GM12878 (cell line): ENCODE measurements around the gene TRPM1. TPM values are rescaled to one million over a fixed set of nuclear protein-coding genes. Genes with fewer than 3 reads are reported as not detected.

Experiments
- ATAC-seq: fragments of 200-7000 bp; cut with Tn5 transposase; 3 replicates; pipeline ENCODE4 v1.9.1; 2020; ENCODE audit warnings: mild to moderate bottlenecking, moderate library complexity
- BruUV-seq: library from RNA; stranded (reverse); fragments of 400-500 nt; replicated peaks from 2 replicates; lab custom pipeline; 2021; lab: Mats Ljungman, UMichigan
- CTCF ChIA-PET: fragments of 300-600 bp; sonication (Branson Sonifier 250); formaldehyde crosslinking; extraction: SDS; loops from one replicate; lab custom pipeline; 2021; ENCODE audit warnings: inconsistent platforms; lab: Yijun Ruan, JAX
- POLR2A ChIA-PET: fragments of 350-600 bp; formaldehyde crosslinking; extraction: SDS; loops from one replicate; lab custom pipeline; 2021; ENCODE audit warnings: inconsistent platforms; lab: Charles Lee
- RAD21 ChIA-PET: fragments of 300-600 bp; sonication (Branson Sonifier 250); formaldehyde crosslinking; loops from one replicate; lab custom pipeline; 2023; ENCODE audit warnings: antibody characterized with exemption; ENCODE audit not compliant: unreplicated experiment; lab: Charles Lee
- SMC1A ChIA-PET: fragments of 300-600 bp; sonication (Branson Sonifier 250); formaldehyde crosslinking; loops from one replicate; lab custom pipeline; 2023; ENCODE audit not compliant: unreplicated experiment, uncharacterized antibody; lab: Charles Lee
- DNase-seq: peaks from one replicate; pipeline ENCODE4 v3.0.0-alpha.2; 2011; ENCODE audit warnings: low read depth, low spot score
- FAIRE-seq: peaks from 3 replicates; lab custom pipeline; 2011; peaks lifted over from hg19 to GRCh38; lab: Jason Lieb, UNC
- H2AFZ ChIP-seq: 2 replicates; pipeline ENCODE4 v1.6.0; 2011; ENCODE audit warnings: low read depth, low read length, control low read depth; ENCODE audit not compliant: control insufficient read depth
- H3K27ac ChIP-seq: 2 replicates; pipeline ENCODE4 v1.5.1; 2011; ENCODE audit warnings: control low read depth; ENCODE audit not compliant: control insufficient read depth, insufficient read depth
- H3K27me3 ChIP-seq, 2 experiments: replicated peaks in 1 of 2; 2 replicates each; pipeline versions ENCODE4 v1.6.0 to v1.6.1; 2011; ENCODE audit warnings: low read length in 1 of 2; ENCODE audit not compliant: control insufficient read depth in 2 of 2, insufficient read depth in 2 of 2
- H3K36me3 ChIP-seq, 2 experiments: 2 replicates each; pipeline ENCODE4 v1.5.1; 2011; ENCODE audit warnings: low read length in 1 of 2; ENCODE audit not compliant: control insufficient read depth in 2 of 2, insufficient read depth in 2 of 2
- H3K4me1 ChIP-seq: 2 replicates; pipeline ENCODE4 v1.6.1; 2011; ENCODE audit warnings: mild to moderate bottlenecking, low read length, moderate library complexity, mixed read lengths; ENCODE audit not compliant: control insufficient read depth, insufficient read depth
- H3K4me2 ChIP-seq: 2 replicates; pipeline ENCODE4 v1.6.0; 2011; ENCODE audit warnings: control low read depth; ENCODE audit not compliant: control insufficient read depth, insufficient read depth
- H3K4me3 ChIP-seq: fragments of 200-600 bp; sonication (generic); 2 replicates; pipeline ENCODE4 v1.5.1; 2016
- H3K79me2 ChIP-seq: 2 replicates; pipeline ENCODE4 v1.6.0; 2011; ENCODE audit warnings: low read length; ENCODE audit not compliant: control insufficient read depth, insufficient read depth
- H3K9ac ChIP-seq: 2 replicates; pipeline ENCODE4 v1.8.0; 2011; ENCODE audit warnings: low read length, control low read depth, mixed read lengths; ENCODE audit not compliant: control insufficient read depth, insufficient read depth
- H3K9me3 ChIP-seq: replicated peaks from 3 replicates; pipeline ENCODE4 v1.5.1; 2011; ENCODE audit warnings: mild to moderate bottlenecking, low read length; ENCODE audit not compliant: control insufficient read depth, insufficient read depth
- H4K20me1 ChIP-seq: 2 replicates; pipeline ENCODE4 v1.6.0; 2011; ENCODE audit not compliant: control insufficient read depth, insufficient read depth
- ATF2 ChIP-seq: IDR thresholded peaks from 2 replicates; pipeline ENCODE4 v1.6.1; 2012; ENCODE audit warnings: low read length, inconsistent platforms
- CBFB ChIP-seq: IDR thresholded peaks from 2 replicates; pipeline ENCODE4 v1.6.1; 2016; ENCODE audit warnings: antibody characterized with exemption, low read depth
- E2F8 ChIP-seq: fragments of 450-650 bp; IDR thresholded peaks from 2 replicates; pipeline ENCODE4 v1.6.1; 2018; ENCODE audit warnings: mild to moderate bottlenecking, low read depth, moderate library complexity; ENCODE audit not compliant: partially characterized antibody
- HCFC1 ChIP-seq: fragments of 150-350 bp; IDR thresholded peaks from 2 replicates; pipeline ENCODE4 v1.6.1; 2014; ENCODE audit warnings: low read length
- KAT2A ChIP-seq: conservative IDR thresholded peaks from 2 replicates; pipeline ENCODE4 v1.6.1; 2011; ENCODE audit warnings: low read depth, low read length; ENCODE audit not compliant: control insufficient read depth
- KDM1A ChIP-seq: fragments of 200-600 bp; sonication (generic); IDR thresholded peaks from 2 replicates; pipeline ENCODE4 v1.6.1; 2016; ENCODE audit warnings: borderline replicate concordance
- MEF2A ChIP-seq: IDR thresholded peaks from 2 replicates; pipeline ENCODE4 v1.6.1; 2011; ENCODE audit warnings: low read depth, mild to moderate bottlenecking, low read length, moderate library complexity; ENCODE audit not compliant: insufficient read depth
- MTA2 ChIP-seq: fragments of 450-650 bp; IDR thresholded peaks from 2 replicates; pipeline ENCODE4 v1.6.1; 2016; ENCODE audit warnings: low read depth, mild to moderate bottlenecking, moderate library complexity
- RUNX3 ChIP-seq: IDR thresholded peaks from 2 replicates; pipeline ENCODE4 v1.6.1; 2012; ENCODE audit warnings: low read length, inconsistent platforms
- SIX5 ChIP-seq: IDR thresholded peaks from 2 replicates; pipeline ENCODE4 v1.6.1; 2011; ENCODE audit warnings: mild to moderate bottlenecking, low read depth, low read length, moderate library complexity; ENCODE audit not compliant: severe bottlenecking
- SKIL ChIP-seq: fragments of 450-650 bp; IDR thresholded peaks from 2 replicates; pipeline ENCODE4 v1.6.1; 2017; ENCODE audit warnings: mild to moderate bottlenecking, low read depth, inconsistent platforms; ENCODE audit not compliant: poor library complexity, severe bottlenecking
- STAT3 ChIP-seq: IDR thresholded peaks from 2 replicates; pipeline ENCODE4 v1.6.1; 2011; ENCODE audit warnings: low read depth, low read length, improper control_type of control experiment
- SUZ12 ChIP-seq: fragments of 200-600 bp; sonication (generic); IDR thresholded peaks from one replicate; pipeline ENCODE4 v1.6.1; 2018; ENCODE audit warnings: antibody characterized with exemption, mild to moderate bottlenecking; ENCODE audit not compliant: unreplicated experiment
- TAF1 ChIP-seq: IDR thresholded peaks from 2 replicates; pipeline ENCODE4 v1.6.1; 2011; ENCODE audit warnings: mild to moderate bottlenecking, low read depth, low read length, borderline replicate concordance
- ZBED1 ChIP-seq: IDR thresholded peaks from 2 replicates; pipeline ENCODE4 v1.6.1; 2016; ENCODE audit warnings: borderline replicate concordance
- ZBTB4 ChIP-seq: fragments of 450-650 bp; formaldehyde crosslinking; IDR thresholded peaks from 2 replicates; pipeline ENCODE4 v1.4.0; 2022; ENCODE audit warnings: mild to moderate bottlenecking, moderate library complexity
- WGBS: methylation state at CpG from one replicate; pipeline ENCODE4 v1.1.6; 2016; ENCODE audit warnings: low lambda C conversion rate; ENCODE audit not compliant: insufficient replicate concordance, insufficient coverage; ENCODE audit errors: missing lambda C conversion rate; 5-methylcytosine and 5-hydroxymethylcytosine counted together
- in situ Hi-C: fragments of 300-500 bp; cut with MboI; formaldehyde crosslinking; loops from 9 replicates; pipeline ENCODE4 v1.14.3; 2018; ENCODE audit warnings: mixed read lengths
- intact Hi-C: fragments of 100-400 bp; cut with micrococcal nuclease; formaldehyde crosslinking; loops from one replicate; pipeline ENCODE4 v1.14.2; 2022; ENCODE audit not compliant: unreplicated experiment
- polyA plus RNA-seq, 11 experiments: library from polyadenylated mRNA; depleted of rRNA in 4 of 11; unstranded in 6 of 11; stranded (reverse) in 5 of 11; fragments of >200 nt; fragmentation: Nextera tagmentation in 4 of 11; fragmentation: Illumina TruSeq in 1 of 11; extraction: Ambion mirVana in 4 of 11; extraction: Trizol in 1 of 11; gene quantifications; 1 replicate in 1 of 11; 2 replicates in 10 of 11; pipeline versions ENCODE4 v1.2.1 to v1.2.3, GENCODE V29; 2011 to 2016; ENCODE audit warnings: inconsistent platforms in 2 of 11, missing spikeins in 2 of 11, low read depth in 1 of 11
- total RNA-seq, 4 experiments: library from RNA; depleted of rRNA in 3 of 4; stranded (reverse); fragments of >200 nt in 3 of 4; fragmentation: Illumina TruSeq in 1 of 4; extraction: Trizol in 1 of 4; gene quantifications; 2 replicates each; pipeline versions ENCODE4 v1.2.1 to v1.2.3, GENCODE V29; 2013 to 2021

Gene TRPM1
- total and polyA plus RNA-seq, 10 of the 15 experiments (the other 5 are each of a cell fraction or from before 2014, with no cell fraction given), result 0.01 to 0.10 (median 0.05) TPM; not detected in 4

- DNase-seq (no peak), ATAC-seq (no peak), FAIRE-seq (no peak)
- intact Hi-C loops, result no loop called here
- no peak overlapping the region for H3K4me2 ChIP-seq
- no peak overlapping the region for H3K4me3 ChIP-seq
- H4K20me1 ChIP-seq, result no peaks in the 10 kb centered on the region; the same call in 1 of the 2 replicates
- no peak overlapping the region for H2AFZ ChIP-seq
- no peak overlapping the region for H3K27ac ChIP-seq
- H3K79me2 ChIP-seq, result no peaks in the 10 kb centered on the region
- no peak overlapping the region for H3K9ac ChIP-seq
- H3K36me3 ChIP-seq, result no peaks in the 10 kb centered on the region
- ChIA-PET CTCF (no interaction called here), SMC1A (no interaction called here), RAD21 (no interaction called here), POLR2A (no interaction called here)
- H3K4me1 ChIP-seq, result no peaks in the 10 kb centered on the region
- 74% methylated on average over 2 of the region's 2 CpGs for whole genome bisulfite sequencing
- no TSS peak for BruUV-seq
- no peaks in the 10 kb centered on the region for H3K27me3 ChIP-seq
- in situ Hi-C loops, result no loop called here
- H3K9me3 ChIP-seq, result no peaks in the 10 kb centered on the region
- TF ChIP-seq SUZ12 (no peak), KDM1A (no peak), STAT3 (no peak), MEF2A (no peak), KAT2A (no peak), SKIL (no peak), ZBED1 (no peak), HCFC1 (no peak), MTA2 (no peak), E2F8 (no peak), TAF1 (no peak), SIX5 (no peak), ATF2 (no peak), RUNX3 (no peak), ZBTB4 (CRISPR knock-in tag) (no peak), CBFB (no peak)
These were observed 58.8 kb downstream of the TRPM1 start for GRCh38 chr15:31042751-31043150.
